ENCODE results near the gene EMCN. TPM values are rescaled to one million over a fixed set of nuclear protein-coding genes. Genes with fewer than 3 reads are reported as not detected.

The EMCN gene
- total RNA-seq, 1 experiment from 2014 or later, result not detected

DNA sequence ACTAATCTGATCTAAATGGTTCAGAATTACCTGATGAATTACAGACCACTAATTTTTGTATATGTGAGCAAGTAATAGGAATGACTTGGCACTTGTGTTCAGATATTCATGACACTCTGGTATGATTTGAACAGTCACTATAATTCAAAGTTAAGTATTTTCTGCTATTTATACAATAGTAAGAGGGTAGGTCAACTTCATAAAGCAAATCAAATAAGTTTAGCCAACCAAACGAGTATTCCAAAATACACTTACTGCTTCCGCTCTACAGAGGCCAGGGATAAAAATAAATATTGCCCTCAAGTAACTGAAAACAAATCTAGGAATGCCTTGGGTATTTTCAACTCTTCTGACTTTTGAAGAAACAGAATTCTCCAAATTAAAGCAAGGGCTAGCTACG, 9.1 kb downstream of the EMCN start:
- Histone ChIP-seq H3K27me3 (ENCODE audit: low read length) (no peaks in the 10 kb centered on the region), H3K36me3 (ENCODE audit: insufficient read depth, low read length) (no peaks in the 10 kb centered on the region), H2AFZ (ENCODE audit: low read length) (no peak overlapping the region), H3K4me1 (ENCODE audit: low read length) (no peaks in the 10 kb centered on the region), H3K4me2 (ENCODE audit: low read depth, low read length, poor library complexity, severe bottlenecking) (no peak overlapping the region), H3K9me3 (ENCODE audit: low read length) (no peaks in the 10 kb centered on the region), H3K4me3 (ENCODE audit: low read length) (no peak overlapping the region), H3K9ac (ENCODE audit: low read length) (no peak overlapping the region), H3K79me2 (ENCODE audit: low read length) (no peaks in the 10 kb centered on the region), H4K20me1 (ENCODE audit: insufficient read depth, low read depth, low read length) (no peaks in the 10 kb centered on the region), H3K27ac (ENCODE audit: low read length) (no peak overlapping the region), H3K9me2 (replicated peaks; ENCODE audit: insufficient read depth, low read length) (no peaks in the 10 kb centered on the region)
- no peak for DNase-seq

DNA sequence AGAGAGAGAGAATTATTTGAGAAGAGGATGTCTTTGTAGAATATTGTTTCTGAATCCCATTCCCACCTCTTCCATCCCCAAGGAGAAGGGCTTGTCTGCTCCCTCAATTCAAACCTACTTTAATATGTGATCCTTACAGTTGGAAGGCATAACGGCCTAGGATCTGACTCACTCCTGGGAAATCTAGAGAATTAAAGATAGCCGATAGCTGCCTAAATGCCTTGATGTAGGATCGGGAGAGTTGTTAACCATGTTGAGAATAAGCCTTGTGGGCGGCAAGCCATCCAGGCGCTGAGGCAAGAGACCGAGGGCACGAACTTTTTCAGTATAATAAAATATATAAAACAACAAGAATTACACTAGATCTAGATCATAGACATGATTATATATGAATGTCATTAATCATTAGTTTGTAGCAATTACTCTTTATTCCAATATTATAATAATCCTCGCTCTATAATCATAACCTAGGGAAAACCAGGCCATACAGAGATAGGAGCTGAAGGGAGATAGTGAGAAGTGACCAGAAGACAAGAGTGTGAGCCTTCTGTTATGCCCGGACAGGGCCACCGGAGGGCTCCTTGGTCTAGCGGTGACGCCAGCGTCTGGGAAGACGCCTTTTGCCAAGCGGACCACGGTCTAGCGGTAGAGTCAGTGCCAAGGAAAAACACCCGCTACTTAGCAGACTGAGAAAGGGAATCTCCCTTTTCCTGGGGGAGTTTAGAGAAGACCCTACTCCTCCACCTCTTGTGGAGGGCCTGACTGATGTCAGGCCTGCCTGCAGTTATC, 13.5 kb downstream of the EMCN start:
- Histone ChIP-seq H3K4me3 (ENCODE audit: low read length) (no peak overlapping the region), H3K9me2 (replicated peaks; ENCODE audit: insufficient read depth, low read length) (no peaks in the 10 kb centered on the region), H3K79me2 (ENCODE audit: low read length) (no peaks in the 10 kb centered on the region), H3K9me3 (ENCODE audit: low read length) (no peaks in the 10 kb centered on the region), H3K4me1 (ENCODE audit: low read length) (no peaks in the 10 kb centered on the region), H3K9ac (ENCODE audit: low read length) (no peak overlapping the region), H3K36me3 (ENCODE audit: insufficient read depth, low read length) (no peaks in the 10 kb centered on the region), H3K27ac (ENCODE audit: low read length) (no peak overlapping the region), H2AFZ (ENCODE audit: low read length) (no peak overlapping the region), H3K27me3 (ENCODE audit: low read length) (no peaks in the 10 kb centered on the region), H3K4me2 (ENCODE audit: low read depth, low read length, poor library complexity, severe bottlenecking) (no peak overlapping the region), H4K20me1 (ENCODE audit: insufficient read depth, low read depth, low read length) (no peaks in the 10 kb centered on the region)
- no peak for DNase-seq

DNA sequence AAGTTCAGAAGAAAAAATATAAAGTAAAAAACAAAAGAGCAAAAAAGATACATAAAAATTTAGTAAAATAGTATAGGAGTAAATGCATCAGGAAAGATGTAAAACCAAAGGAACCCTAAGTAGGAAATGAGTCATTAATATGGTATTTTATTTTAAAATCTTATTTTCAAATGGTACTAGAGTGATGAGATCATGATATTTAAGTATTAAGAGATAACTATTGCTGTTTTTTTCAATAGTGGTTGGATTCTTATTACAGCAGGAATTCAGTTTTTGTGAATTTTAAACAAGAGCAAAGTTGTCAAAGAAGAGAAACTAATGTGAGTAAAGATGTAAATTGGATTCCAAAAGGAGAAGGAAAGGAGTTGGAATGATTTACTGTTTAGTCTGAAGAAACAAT, 20.0 kb downstream of the EMCN start:
- no peak overlapping the region for H3K4me2 ChIP-seq (ENCODE audit: low read depth, low read length, poor library complexity, severe bottlenecking)
- H4K20me1 ChIP-seq (ENCODE audit: insufficient read depth, low read depth, low read length), result no peaks in the 10 kb centered on the region
- no peak overlapping the region for H2AFZ ChIP-seq (ENCODE audit: low read length)

DNA sequence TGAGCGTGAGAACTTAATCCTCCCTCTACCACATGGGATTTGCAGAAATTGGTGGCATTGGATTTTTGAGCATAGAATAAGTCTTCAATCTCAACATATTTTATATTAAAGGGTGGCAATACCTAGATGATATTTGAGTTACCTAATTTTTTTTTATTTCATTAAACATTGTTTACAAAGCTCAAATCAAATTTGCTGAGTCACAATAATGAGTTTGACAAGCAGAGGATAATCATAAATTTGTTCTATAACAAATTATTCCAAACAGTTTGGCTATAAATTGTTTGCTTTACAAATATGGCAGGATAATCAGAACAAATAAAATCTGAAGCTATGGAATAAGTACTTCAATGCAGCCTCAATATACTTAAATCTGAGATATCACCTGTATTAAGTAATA, 22.7 kb downstream of the EMCN start:
- Histone ChIP-seq H3K36me3 (ENCODE audit: insufficient read depth, low read length) (no peaks in the 10 kb centered on the region), H3K9ac (ENCODE audit: low read length) (no peak overlapping the region), H3K4me3 (ENCODE audit: low read length) (no peak overlapping the region), H2AFZ (ENCODE audit: low read length) (no peak overlapping the region), H3K4me2 (ENCODE audit: low read depth, low read length, poor library complexity, severe bottlenecking) (no peak overlapping the region), H3K79me2 (ENCODE audit: low read length) (no peaks in the 10 kb centered on the region), H4K20me1 (ENCODE audit: insufficient read depth, low read depth, low read length) (no peaks in the 10 kb centered on the region), H3K27me3 (ENCODE audit: low read length) (no peaks in the 10 kb centered on the region), H3K9me3 (ENCODE audit: low read length) (peaks cover 7% of the 10 kb centered on the region), H3K27ac (ENCODE audit: low read length) (no peak overlapping the region), H3K4me1 (ENCODE audit: low read length) (no peaks in the 10 kb centered on the region), H3K9me2 (replicated peaks; ENCODE audit: insufficient read depth, low read length) (no peaks in the 10 kb centered on the region)
- no peak for DNase-seq

More for the DNA sequence above, 20.0 kb downstream of the EMCN start:
- Histone ChIP-seq H3K9ac (ENCODE audit: low read length) (no peak overlapping the region), H3K9me2 (replicated peaks; ENCODE audit: insufficient read depth, low read length) (no peaks in the 10 kb centered on the region), H3K27ac (ENCODE audit: low read length) (no peak overlapping the region), H3K79me2 (ENCODE audit: low read length) (no peaks in the 10 kb centered on the region), H3K4me3 (ENCODE audit: low read length) (no peak overlapping the region), H3K36me3 (ENCODE audit: insufficient read depth, low read length) (no peaks in the 10 kb centered on the region), H3K4me1 (ENCODE audit: low read length) (no peaks in the 10 kb centered on the region), H3K27me3 (ENCODE audit: low read length) (no peaks in the 10 kb centered on the region), H3K9me3 (ENCODE audit: low read length) (no peaks in the 10 kb centered on the region)
- DNase-seq, result no peak

DNA sequence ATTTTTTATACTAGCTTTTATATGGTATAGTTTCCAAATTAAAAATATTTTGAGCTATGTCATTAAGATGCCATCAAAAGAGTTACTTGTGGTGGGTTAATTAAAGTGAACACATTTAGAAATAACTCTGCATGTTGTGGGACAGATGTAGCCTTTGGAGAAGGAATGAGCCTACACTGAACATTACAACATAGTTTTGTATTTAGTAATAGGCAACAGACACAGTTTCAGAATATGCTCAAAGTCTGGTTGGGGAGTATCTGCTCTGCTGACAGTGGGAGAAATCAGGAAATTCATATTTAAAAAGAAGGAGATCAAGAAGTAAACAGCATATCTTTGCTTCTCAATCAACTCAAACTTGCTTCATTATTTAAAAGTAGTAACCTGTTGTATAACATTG, 23.7 kb downstream of the EMCN start:
- Histone ChIP-seq H3K4me2 (ENCODE audit: low read depth, low read length, poor library complexity, severe bottlenecking) (no peak overlapping the region), H3K36me3 (ENCODE audit: insufficient read depth, low read length) (no peaks in the 10 kb centered on the region), H3K4me3 (ENCODE audit: low read length) (no peak overlapping the region), H3K9ac (ENCODE audit: low read length) (no peak overlapping the region), H3K9me2 (replicated peaks; ENCODE audit: insufficient read depth, low read length) (no peaks in the 10 kb centered on the region), H2AFZ (ENCODE audit: low read length) (no peak overlapping the region), H3K27me3 (ENCODE audit: low read length) (no peaks in the 10 kb centered on the region), H3K4me1 (ENCODE audit: low read length) (no peaks in the 10 kb centered on the region), H3K9me3 (ENCODE audit: low read length) (peaks cover 7% of the 10 kb centered on the region), H4K20me1 (ENCODE audit: insufficient read depth, low read depth, low read length) (no peaks in the 10 kb centered on the region), H3K79me2 (ENCODE audit: low read length) (no peaks in the 10 kb centered on the region), H3K27ac (ENCODE audit: low read length) (no peak overlapping the region)
- no peak for DNase-seq

DNA sequence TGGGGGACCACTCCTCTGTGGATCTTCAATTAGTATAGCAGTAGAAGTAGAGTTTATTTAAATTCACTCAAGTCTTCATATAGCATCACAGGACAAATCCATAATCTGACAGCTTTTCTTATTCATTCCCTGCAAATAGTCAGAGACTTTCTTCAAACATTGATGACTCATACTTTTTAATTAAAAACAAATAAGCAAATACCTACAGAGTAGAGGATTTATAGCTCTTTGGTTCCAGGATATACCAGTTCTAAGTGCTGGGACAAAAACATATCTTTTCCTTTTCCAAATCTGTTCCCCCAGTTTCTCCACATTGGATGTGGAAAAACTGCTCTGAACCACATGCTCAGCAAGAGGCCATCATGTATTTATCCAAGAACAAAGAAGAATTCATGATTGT, 24.1 kb downstream of the EMCN start:
- peaks cover 7% of the 10 kb centered on the region for H3K9me3 ChIP-seq (ENCODE audit: low read length)
- H3K9ac ChIP-seq (ENCODE audit: low read length), result no peak overlapping the region
- no peak overlapping the region for H3K4me3 ChIP-seq (ENCODE audit: low read length)
- H2AFZ ChIP-seq (ENCODE audit: low read length), result no peak overlapping the region
- no peaks in the 10 kb centered on the region for H3K79me2 ChIP-seq (ENCODE audit: low read length)
- DNase-seq, result no peak
- H3K4me1 ChIP-seq (ENCODE audit: low read length), result no peaks in the 10 kb centered on the region
- H4K20me1 ChIP-seq (ENCODE audit: insufficient read depth, low read depth, low read length), result no peaks in the 10 kb centered on the region
- no peak overlapping the region for H3K27ac ChIP-seq (ENCODE audit: low read length)
- no peaks in the 10 kb centered on the region for H3K36me3 ChIP-seq (ENCODE audit: insufficient read depth, low read length)
- no peaks in the 10 kb centered on the region for H3K9me2 ChIP-seq (replicated peaks; ENCODE audit: insufficient read depth, low read length)
- no peaks in the 10 kb centered on the region for H3K27me3 ChIP-seq (ENCODE audit: low read length)
- no peak overlapping the region for H3K4me2 ChIP-seq (ENCODE audit: low read depth, low read length, poor library complexity, severe bottlenecking)

DNA sequence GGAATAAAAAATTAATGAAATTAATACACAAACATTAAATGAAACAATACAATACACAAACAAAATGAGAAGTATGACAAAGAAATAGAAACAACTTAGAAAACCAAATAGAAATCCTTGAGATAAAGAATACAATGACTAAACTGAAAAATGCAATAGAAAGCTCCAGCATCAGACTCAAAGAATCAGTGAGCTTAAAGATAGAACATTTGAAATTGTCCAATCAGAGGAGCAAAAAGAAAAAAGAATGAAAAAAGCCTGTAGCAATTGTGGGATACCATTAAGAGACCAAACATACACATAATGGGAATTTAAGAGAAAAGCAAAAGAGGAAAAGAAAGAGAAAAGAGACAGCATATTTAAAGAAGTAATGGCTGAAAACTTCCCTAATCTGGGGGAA, 25.7 kb downstream of the EMCN start:
- no peak for DNase-seq
- Histone ChIP-seq H3K9me2 (replicated peaks; ENCODE audit: insufficient read depth, low read length) (no peaks in the 10 kb centered on the region), H4K20me1 (ENCODE audit: insufficient read depth, low read depth, low read length) (no peaks in the 10 kb centered on the region), H3K79me2 (ENCODE audit: low read length) (no peaks in the 10 kb centered on the region), H3K9me3 (ENCODE audit: low read length) (peaks cover 7% of the 10 kb centered on the region), H3K4me1 (ENCODE audit: low read length) (no peaks in the 10 kb centered on the region), H3K27ac (ENCODE audit: low read length) (no peak overlapping the region), H3K27me3 (ENCODE audit: low read length) (no peaks in the 10 kb centered on the region), H3K4me2 (ENCODE audit: low read depth, low read length, poor library complexity, severe bottlenecking) (no peak overlapping the region), H3K9ac (ENCODE audit: low read length) (no peak overlapping the region), H3K36me3 (ENCODE audit: insufficient read depth, low read length) (no peaks in the 10 kb centered on the region), H2AFZ (ENCODE audit: low read length) (no peak overlapping the region), H3K4me3 (ENCODE audit: low read length) (no peak overlapping the region)

DNA sequence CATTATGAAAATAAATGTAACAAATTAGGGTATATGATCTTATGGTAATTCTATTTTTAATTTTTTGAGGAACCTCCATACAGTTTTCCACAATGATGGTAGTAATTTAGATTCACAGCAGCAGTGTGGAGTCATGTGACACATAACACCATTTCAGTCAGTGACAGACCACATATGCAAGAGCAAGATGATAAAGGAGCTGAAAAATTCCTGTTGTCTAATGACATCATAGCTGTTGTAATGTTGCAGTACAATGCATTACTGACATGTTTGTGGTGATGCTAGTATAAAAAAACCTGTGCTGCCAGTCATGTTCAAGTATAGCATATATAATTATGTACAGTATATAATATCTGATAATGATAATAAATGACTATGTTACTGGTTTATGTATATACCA, 28.5 kb downstream of the EMCN start:
- no peak overlapping the region for H3K9ac ChIP-seq (ENCODE audit: low read length)
- H3K4me1 ChIP-seq (ENCODE audit: low read length), result no peaks in the 10 kb centered on the region
- no peaks in the 10 kb centered on the region for H3K27me3 ChIP-seq (ENCODE audit: low read length)
- no peak overlapping the region for H3K4me2 ChIP-seq (ENCODE audit: low read depth, low read length, poor library complexity, severe bottlenecking)
- no peaks in the 10 kb centered on the region for H3K9me2 ChIP-seq (replicated peaks; ENCODE audit: insufficient read depth, low read length)
- DNase-seq, result no peak
- no peaks in the 10 kb centered on the region for H3K79me2 ChIP-seq (ENCODE audit: low read length)
- no peak overlapping the region for H3K27ac ChIP-seq (ENCODE audit: low read length)
- H2AFZ ChIP-seq (ENCODE audit: low read length), result no peak overlapping the region
- H3K9me3 ChIP-seq (ENCODE audit: low read length), result peaks cover 7% of the 10 kb centered on the region
- H4K20me1 ChIP-seq (ENCODE audit: insufficient read depth, low read depth, low read length), result no peaks in the 10 kb centered on the region
- no peaks in the 10 kb centered on the region for H3K36me3 ChIP-seq (ENCODE audit: insufficient read depth, low read length)
- no peak overlapping the region for H3K4me3 ChIP-seq (ENCODE audit: low read length)
